NCI-H1436 treated with DMSO at 0.1 percent for 48 hours (cell line): Measurements from ENCODE around the gene SF3A1.

ENCODE experiments used
- DNase-seq: peaks from one replicate; lab custom pipeline; 2025; lab: John Stamatoyannopoulos, UW

SF3A1 gene

DNA sequence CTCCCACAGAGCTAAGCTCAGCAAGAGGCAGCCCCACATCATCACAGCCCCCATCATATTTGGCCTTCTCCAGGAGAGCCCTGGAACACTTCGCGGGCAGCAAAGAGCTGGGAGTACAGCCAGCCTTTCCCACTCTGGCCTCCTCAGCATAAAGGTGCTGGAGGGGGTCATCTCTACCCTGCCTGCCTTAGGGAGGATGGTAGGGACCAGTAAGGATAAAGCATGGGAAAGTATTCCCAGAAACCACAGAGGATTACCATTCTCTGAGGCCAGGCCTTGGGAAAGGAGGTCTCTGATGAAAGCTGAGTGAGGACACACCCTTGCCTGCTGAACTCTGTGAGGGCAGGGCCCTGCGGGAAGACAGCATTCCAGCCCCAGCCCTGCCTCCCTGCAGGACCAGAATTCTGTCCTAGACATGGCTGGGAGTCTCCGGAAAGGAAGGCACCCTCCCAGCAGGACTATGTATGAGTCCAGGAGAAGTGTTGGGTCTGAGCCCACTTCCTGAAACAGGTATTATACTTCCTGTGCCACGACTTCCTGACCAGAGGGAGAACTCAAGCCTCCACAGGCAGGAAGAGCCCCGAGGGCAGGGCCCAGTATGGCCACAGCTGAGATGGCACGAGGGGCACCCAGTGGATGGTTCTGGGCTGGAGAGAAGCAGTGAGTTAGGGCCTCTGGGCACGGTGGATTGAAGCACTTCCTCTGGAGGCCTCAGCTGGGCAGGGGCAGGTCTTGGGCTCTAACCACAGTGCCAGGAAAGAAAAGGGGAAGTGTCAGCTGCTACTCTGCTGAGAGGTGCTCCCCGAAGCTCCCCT, 54.5 kb downstream of the SF3A1 start:
- DNase-seq: no peak

- DNase-seq: no peak
Measured at GRCh38 chr22:30299322-30299721, 57.4 kb downstream of the SF3A1 start.

- no peak for DNase-seq
Measured at GRCh38 chr22:30297991-30298701, 58.5 kb downstream of the SF3A1 start.

- no peak for DNase-seq
Measured at GRCh38 chr22:30297276-30297990, 59.3 kb downstream of the SF3A1 start.

GRCh38 chr22:30296833-30297232, 59.9 kb downstream of the SF3A1 start:
- no peak for DNase-seq

DNA sequence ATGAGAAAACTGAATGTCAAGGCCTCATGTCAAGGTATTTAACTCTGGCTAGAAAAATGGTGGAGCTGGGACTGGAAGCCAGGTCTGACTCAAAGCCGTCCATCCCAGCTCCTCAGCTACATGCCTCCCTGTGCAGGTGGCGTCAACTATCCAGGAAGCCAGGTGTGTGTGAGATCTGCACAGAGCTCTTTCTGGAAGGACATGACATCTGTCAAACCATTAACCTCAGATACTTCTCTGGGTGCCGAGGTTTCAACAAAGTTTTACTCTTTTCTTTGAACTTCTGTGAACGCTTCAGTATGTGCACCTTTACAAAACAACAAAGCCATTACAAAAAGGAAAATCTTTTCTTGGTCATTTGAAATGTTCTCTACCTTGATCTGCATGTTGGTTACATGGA, 60.4 kb downstream of the SF3A1 start:
- DNase-seq: no peak

DNA sequence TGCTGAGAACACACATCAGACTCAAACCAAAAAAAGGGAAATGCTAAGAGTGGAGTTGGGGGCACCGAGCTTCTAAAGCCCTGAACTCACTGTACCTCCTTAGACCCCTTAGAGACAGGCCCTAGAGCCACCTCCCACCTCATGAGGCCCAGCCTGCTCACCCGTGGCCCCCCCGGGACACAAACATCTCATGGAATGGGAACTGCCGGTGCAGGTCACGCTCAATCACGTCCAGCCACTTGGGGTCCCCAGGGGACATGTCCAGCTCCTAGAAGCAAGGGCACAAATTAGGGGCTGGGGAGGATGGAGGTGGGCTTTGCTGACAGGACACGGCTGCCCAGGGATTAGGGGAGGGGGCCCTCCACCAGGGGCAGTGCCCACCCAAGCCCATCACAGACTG, 61.1 kb downstream of the SF3A1 start:
- no peak for DNase-seq

DNA sequence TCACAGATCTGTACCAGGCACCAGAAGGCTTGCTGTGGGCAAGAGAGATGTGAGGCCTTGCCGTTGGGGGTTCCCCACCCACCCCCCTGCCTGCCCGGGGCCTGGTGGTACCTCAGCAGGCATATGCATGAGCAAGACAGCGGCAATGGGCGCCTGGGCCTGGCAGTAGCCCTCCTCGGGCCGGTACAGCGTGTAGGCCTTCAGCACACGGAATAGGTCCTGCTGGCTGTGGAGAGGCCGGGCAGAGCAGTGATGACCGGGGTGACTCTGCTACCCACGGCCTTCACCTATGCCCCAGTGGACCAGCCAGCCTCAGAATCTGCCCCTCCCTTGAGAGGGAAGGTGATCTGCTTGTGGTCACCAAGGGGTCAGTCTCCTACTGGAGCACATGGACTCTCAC, 61.9 kb downstream of the SF3A1 start:
- no peak for DNase-seq

- DNase-seq: no peak
Measured at GRCh38 chr22:30294066-30294465, 62.6 kb downstream of the SF3A1 start.

- DNase-seq: no peak
Measured at GRCh38 chr22:30293026-30293425, 63.7 kb downstream of the SF3A1 start.

- DNase-seq: no peak
Measured at GRCh38 chr22:30292069-30292970, 64.4 kb downstream of the SF3A1 start.

GRCh38 chr22:30291058-30291892, 65.4 kb downstream of the SF3A1 start:
- no peak for DNase-seq

DNA sequence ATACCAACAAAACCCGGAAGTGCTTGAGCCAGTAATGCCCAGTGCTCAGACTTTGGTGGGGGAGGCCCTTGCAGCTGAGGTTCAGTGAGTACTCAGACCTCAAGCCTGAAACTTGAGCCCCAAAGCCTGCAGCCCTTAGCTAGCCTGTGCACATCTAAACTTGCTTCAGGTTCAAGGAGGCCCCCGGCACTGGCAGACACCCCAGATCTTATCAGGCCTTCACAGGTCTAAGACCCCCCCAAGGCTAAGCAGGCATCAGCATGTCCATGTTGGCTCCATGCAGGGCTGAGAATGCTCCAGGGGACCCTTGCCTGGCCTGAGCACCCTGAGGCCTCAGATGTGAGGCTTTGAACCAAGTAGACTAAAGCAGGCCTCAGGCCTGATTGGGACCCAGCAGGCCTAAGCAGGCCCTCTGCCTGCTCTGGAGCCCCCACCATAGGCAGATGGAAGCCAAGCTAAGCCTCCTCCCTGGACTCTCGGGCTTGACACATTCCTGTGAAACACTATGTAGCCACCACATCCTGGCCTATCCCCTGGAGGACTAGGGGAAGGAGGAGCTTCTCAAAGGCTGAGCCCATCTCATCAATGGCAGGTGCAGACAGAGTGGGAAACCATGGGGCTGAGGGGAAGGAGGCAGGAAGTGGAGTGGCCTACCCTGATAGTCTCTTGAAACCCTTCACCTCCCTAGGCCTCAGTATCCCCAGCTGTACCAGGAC, 66.2 kb downstream of the SF3A1 start:
- no peak for DNase-seq

GRCh38 chr22:30289980-30290313, 66.7 kb downstream of the SF3A1 start:
- no peak for DNase-seq

DNA sequence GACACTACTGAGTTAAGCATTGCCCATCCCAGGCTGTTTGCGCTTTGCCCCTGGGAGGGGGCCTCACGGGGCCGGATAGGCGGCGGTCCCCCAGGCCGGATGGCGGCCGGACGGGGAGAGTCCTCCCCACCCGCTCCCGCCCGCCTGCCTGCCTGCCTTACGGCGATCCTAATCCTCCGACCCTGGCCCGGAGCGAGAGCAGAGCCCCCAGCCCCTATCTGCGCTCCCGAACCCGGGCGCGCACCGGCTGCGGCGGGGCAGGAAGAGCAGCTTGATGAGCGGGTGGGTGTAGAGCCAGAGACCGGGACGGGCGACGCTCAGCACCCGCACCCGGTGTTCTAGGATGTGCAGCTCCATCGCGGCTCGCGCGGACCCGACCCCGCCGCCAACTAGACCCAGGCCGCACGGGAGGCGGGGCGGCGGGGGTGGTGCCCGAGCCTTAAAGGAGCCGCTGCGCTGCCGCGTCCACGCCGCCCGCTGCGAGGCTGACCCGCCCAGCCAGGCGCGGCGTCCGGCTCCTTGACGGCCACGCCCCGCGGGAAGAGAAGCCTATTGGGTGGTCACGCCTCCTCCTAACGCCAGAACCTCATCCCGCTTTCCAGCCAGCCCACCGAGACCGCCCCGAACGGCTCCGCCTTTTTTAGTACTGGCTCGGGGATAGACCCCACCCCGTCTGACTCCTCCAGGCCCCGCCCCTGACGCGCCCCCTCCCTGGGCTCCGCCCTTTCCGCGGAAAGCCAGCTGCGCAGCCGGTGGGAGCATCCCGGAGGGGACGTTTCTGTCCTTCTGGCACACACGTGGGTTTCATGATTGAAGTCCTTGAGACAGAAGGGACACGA, 67.3 kb downstream of the SF3A1 start, which contains the start of gene CASTOR1:
Gene CASTOR1 (minus strand): TSS at position 365 of the 839 bp plus-strand sequence. CDS start 8 bp downstream, at position 357.
- peak; percentile 84 for DNase-seq

DNA sequence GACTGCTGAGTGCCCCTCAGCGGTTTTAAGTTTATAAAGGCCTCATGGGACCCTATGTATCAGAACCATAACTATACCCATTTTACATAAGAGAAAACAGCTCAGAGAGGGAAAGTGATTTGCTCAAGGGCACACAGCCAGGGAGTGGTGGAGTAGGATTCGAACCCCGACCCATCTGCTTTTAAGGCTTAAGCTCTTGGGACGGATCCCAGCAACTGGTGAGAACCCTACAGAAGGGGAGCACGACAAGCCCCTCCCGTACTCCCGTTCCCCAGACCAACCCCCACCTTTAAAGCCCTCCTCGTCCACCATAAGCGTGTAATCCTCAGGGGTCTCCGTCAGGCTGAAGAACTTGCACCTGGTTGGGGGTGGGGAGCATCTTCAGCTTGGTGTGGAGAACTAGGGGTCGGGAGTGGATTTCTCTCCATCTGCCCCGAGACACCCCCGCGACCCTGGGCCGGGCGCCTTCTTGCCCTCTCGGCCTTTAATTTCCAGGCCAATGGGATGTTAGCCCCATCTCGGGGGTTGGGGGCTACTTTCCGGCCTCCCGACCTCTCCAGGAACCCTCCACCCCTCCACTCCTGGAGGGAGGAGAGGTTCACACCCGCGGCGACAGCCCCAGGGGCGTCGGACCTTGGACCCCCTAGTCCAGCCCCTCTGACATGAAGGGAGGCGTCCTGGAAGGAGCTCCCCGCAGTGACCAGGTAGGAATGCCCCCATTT, 68.1 kb downstream of the SF3A1 start:
- no peak for DNase-seq

- DNase-seq: no peak
Measured at GRCh38 chr22:30287648-30288418, 68.9 kb downstream of the SF3A1 start.
